NCI-H345 (cell line): ENCODE measurements around the gene TSPAN33.
"Not testable (repeated sequence)": the region's sequence is repeated elsewhere in the genome, so short reads cannot be mapped to it uniquely, and the experiment has no call there.

Source experiments
- DNase-seq: peaks from one replicate; lab custom pipeline; 2025; lab: John Stamatoyannopoulos, UW

Gene TSPAN33, protein sequence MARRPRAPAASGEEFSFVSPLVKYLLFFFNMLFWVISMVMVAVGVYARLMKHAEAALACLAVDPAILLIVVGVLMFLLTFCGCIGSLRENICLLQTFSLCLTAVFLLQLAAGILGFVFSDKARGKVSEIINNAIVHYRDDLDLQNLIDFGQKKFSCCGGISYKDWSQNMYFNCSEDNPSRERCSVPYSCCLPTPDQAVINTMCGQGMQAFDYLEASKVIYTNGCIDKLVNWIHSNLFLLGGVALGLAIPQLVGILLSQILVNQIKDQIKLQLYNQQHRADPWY

DNA sequence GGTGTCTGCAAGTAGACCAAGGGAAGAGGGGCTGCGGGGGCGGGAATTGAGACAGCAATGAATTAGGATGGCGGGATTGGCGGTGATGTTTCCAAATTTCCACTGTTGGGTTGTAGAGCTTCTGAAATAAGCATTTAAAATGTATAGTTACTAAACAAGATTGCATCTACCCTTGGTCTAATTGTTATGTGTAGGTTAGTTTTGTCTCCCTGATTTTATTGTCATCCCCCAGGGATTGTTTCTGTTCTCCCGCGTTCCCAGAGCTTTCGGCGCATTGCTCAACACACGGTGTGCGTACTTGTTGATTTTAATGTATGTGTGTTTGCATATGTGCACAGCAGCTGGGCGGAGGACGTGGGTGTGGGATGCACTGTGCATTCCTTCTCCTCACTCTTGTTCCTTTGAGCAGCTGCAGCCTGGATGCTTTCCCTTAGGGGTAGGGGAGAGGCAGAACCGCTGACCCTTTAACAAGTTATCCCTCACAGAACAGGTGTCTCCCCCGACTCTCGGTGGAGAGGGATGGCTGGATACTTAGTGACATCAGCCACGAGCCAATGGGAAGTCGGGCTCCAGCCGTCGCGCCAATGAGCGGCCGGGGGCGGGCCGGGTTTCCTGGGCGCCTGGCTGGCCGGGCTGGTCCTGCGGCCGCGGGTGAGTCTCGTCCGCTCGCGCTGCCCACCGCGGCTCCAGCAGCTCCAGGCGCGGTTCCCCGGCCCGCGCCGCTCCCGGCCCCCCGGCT, at the start of gene TSPAN33:
Gene TSPAN33 (plus strand): TSS at position 613 of the 739 bp plus-strand sequence. CDS start 274 bp downstream, outside the sequence.
- peak; percentile 87 for DNase-seq

GRCh38 chr7:129095258-129095657, 49.2 kb upstream of the TSPAN33 start:
- DNase-seq, result no peak

- no peak for DNase-seq
Measured at GRCh38 chr7:129098409-129099084, 46.0 kb upstream of the TSPAN33 start.

DNA sequence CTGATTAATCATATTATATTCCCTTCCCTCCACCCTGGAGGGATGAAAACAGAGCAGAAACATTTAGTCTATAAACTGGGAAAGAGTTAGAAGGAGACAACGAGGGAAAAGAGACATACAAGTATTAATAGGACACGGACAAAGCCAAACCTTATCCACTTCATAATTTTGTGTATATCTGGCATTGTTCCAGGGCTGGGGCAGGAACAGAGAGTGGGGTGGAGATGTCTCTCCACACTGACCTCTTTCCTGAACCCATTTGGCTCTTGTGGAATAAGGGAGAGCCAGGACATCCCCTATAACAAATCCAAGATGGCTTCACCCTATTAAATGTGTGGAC, 43.7 kb upstream of the TSPAN33 start:
- DNase-seq, result no peak

DNA sequence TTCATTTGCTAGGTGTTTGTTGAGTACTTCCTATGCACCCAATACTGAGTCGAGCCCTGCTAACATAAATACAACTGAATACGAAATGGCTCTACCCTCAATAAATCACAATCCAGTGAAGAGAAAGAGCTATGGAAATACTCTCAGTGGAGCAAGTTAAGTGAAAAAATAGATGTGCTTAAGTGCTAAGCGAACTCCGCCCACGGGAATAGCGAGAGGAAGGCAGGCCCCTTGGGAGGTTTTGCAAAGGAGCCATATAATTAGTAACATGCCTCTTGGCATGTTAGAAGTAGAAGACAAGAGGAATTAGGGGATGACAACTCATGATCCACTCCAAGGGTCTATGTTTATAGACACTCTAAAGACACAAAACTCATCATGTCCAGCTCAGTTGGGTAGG, 42.8 kb upstream of the TSPAN33 start:
- DNase-seq, result no peak

GRCh38 chr7:129103561-129104324, 40.8 kb upstream of the TSPAN33 start:
- DNase-seq, result no peak

GRCh38 chr7:129108581-129108980, 35.9 kb upstream of the TSPAN33 start:
- DNase-seq, result no peak

DNA sequence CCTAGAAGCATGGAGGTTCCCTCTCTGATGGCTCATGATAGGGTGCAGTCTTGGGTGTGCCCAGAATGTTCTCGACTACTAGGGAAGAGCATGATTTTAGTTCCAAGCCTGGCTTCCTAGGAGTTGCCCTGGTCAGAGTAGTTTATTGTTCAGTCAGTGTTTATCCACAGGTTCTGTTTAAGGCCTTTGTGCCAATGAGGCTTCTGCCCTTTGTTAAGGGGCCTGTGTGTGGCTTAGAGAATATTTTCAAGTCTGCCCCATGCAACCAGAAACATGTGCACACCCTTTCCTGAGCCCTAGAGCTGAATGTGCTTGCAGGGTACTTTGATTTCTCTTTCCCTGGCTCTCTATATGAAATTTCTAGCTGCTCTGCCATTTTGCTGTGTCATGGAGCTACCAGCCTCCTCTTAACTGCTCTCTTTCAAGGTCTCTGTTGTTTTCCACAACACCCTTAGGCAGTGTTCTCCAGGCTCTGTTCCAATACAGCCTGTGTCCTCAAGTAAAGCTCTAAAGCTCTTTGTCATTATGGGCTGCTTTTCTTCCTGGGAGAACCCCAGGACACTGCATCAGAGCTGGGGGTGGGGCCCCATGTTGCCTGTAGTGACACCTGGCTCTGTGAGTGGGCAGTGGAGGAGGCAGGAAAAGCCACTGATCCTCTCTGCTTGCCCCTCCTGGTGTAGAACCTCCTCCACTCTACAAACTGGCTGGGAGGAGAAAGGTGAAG, 34.1 kb upstream of the TSPAN33 start:
- peak; percentile 83 for DNase-seq

- DNase-seq, result no peak
Measured at GRCh38 chr7:129110982-129111376, 33.5 kb upstream of the TSPAN33 start.

GRCh38 chr7:129115676-129116075, 28.8 kb upstream of the TSPAN33 start:
- no peak for DNase-seq

- DNase-seq, result no peak
Measured at GRCh38 chr7:129118182-129118581, 26.3 kb upstream of the TSPAN33 start.

DNA sequence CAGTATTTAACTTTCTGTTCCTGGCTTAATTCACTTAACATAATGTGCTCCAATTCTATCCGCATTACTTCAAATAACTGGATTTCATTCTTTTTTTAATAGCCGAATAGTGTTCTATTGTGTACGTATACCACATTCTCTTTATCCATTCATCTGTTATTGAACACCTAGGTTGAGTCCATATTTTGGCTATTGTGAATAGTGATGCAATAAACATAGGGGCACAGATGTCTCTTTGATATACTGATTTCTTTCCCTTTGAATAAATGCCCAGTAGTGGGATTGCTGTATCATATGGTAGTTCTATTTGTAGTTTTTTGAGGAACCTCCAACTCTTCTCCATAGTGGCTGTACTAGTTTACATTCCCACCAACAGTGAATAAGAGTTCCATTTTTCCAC, 25.5 kb upstream of the TSPAN33 start:
- no peak for DNase-seq

DNA sequence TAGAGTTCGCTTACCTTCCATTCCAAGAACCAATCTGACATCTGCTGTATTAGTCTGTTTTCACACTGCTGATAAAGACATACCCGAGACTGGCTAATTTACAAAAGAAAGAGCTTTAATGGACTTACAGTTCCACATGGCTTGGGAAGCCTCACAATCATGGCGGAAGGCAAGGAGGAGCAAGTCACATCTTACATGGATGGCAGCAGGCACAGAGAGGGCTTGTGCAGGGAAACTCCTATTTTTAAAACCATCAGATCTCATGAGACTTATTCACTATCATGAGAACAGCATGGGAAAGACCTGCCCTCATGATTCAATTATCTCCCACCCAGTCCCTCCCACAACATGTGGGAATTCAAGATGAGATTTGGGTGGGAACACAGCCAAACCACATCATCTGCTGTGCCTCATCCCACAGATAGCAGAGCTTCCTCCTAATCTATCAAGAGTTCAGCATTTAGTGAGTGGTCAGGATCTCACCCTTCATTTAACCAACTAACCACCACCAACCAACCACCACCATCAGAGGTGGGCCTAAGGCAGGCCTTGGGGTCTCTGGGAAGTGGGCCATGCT, 22.9 kb upstream of the TSPAN33 start:
- DNase-seq, result not testable (repeated sequence)

DNA sequence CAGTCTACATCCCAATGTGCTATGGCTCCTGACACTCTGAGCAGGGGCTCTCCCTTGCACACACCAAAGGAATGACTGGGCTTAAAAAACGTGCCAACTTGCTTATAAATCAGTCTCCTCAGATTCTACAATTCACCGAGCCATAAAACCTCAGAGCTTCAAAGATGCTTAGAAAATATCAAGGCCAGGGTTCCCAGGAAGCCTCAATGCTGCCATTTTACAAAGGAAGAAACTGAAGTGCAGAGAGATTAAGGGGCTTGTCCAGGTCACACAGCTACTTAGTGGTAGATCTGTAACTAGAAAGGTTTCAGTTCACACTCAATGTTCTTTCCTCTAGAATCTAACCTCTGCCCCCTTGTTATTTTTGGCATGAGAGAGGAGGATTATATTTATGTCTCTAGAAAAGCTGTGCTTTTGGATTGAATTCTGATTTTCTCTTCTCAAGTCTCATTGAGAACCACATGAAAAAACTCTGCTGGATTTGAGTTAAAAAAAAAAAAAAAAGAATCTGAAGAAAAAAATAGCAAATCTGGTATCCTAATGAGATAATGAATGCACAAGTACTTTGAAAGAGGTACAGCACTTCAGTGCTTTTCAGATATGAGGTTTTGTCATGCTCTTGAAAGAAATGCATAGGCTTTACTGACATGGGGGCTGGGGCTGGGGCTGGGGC, 22.3 kb upstream of the TSPAN33 start:
- DNase-seq, result no peak

DNA sequence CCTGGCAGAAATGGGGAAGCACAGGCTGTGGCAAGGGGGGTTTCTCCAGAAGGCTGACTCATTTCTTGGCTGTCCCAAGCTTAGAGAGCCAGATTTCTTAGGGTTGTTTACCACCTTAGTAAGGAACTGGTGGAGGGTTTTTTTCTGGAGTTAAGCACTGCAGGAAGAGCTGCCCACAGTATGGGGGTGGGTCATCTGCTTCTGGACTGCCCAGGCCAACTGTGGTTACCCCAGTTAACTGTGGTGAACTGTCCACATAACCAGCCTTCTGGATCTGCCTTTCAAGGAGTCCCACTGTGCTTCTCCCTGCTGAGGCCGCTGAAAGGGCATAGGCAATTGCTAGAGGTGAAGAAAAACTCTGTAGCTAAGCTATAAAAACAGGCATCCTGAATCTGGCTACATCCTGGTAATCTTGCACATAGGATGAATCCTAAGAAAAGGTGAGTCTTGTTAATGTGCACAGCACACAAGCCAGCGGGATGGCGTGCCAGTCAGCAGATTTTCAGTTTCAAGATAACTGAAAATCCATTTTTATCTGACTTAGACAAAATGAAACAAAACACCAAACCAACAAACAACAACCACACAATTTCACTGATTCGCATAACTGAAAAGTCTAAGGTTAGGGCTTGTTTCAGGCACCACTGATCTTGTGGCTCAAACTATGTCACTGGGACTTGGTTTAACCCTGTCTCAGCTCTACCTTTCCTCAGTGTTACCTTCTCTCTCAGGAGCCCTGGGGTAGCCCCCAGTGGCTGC, 21.6 kb upstream of the TSPAN33 start:
- no peak for DNase-seq

DNA sequence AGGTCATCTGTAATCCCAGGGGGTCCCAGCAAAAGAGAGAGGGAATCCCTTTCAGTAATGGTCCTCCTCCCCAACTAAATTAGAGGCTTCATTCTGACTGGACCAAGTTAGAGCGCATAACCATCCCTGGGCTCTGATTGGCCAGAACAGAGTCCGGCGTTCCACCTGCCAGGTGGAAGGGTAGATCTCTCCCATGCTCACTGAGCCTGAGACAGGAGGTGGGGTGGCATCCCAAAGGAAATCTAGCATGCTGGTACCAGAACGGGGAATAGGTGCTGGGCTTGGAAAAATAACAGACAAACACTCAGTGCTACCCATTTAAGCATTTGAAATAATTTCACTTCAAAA, 21.0 kb upstream of the TSPAN33 start:
- no peak for DNase-seq

DNA sequence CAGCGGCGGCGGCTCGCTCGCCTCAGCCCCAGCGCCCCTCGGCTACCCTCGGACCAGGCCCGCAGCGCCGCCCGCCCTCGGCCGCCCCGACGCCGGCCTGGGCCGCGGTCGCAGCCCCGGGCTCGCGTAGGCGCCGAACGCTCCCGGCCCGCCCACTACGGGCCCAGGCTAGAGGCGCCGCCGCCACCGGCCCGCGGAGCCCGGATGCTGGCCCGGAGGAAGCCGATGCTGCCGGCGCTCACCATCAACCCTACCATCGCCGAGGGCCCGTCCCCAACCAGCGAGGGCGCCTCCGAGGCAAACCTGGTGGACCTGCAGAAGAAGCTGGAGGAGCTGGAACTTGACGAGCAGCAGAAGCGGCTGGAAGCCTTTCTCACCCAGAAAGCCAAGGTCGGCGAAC, 18.2 kb upstream of the TSPAN33 start:
- DNase-seq, result no peak

GRCh38 chr7:129127154-129127553, 17.4 kb upstream of the TSPAN33 start:
- DNase-seq, result no peak

- DNase-seq, result no peak
Measured at GRCh38 chr7:129127601-129128000, 16.9 kb upstream of the TSPAN33 start.

DNA sequence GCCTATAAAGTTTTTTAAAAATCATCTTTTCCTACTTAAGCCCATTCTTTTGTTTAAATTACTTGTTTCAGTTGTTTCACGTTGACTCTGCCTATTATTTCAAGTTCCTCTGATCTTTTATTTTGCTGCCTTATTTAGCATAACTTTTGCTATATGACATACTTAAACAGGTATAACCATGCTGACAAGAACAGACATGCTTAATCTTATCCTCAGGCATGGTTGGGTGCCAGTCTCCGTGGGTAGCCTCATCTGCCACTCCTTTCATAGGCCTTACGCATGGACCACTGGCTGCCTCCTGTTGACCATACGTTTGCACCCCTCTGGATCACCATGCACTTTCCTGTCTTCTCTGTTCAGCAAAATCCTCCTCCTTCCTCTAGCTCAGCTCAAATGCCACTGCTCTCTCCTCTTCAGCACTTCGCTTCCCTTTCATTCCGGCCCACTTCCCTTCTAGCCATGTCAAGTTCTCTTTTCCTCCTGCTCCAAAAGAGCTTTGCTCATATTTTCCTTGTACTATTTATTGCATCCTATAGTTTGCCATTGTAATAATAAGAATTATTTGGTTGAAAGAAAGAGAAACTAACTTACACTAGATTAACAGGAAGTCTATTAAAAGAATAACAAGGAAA, 10.0 kb upstream of the TSPAN33 start:
- DNase-seq, result no peak
